ENCODE data around the gene SARNP. TPM values are rescaled to one million over a fixed set of nuclear protein-coding genes. Genes with fewer than 3 reads are reported as not detected.
A peak's percentile ranks its signal among the peaks of the same experiment; 100 is the strongest.

The SARNP gene
- total and polyA plus RNA-seq, 9 of the 15 experiments (the other 6 are each of a cell fraction or from before 2014, with no cell fraction given): 70.1 to 400 (median 198) TPM

- TF ChIP-seq AFF1 (IDR thresholded peaks at IDR 0.05; ENCODE audit: low read depth in 1 of 2, partially characterized antibody in 2 of 2): peak; percentile 67 to 79
- TF ChIP-seq ZHX1 (conservative IDR thresholded peaks at IDR 0.05; ENCODE audit: low read length): no peak; the same call in 1 of the 2 replicates
- no peak for TF ChIP-seq ZNF133 (CRISPR knock-in tag; IDR thresholded peaks at IDR 0.05)
- no peak for TF ChIP-seq ARID3A (IDR thresholded peaks at IDR 0.05; ENCODE audit: borderline replicate concordance, low read depth, low read length)
- no peak; the same call in 1 of the 2 replicates for TF ChIP-seq TARDBP (IDR thresholded peaks at IDR 0.05)
- peak; percentile 81; the same call in 1 of the 2 replicates for TF ChIP-seq E2F5 (CRISPR knock-in tag; IDR thresholded peaks at IDR 0.05)
- peak; percentile 88 for TF ChIP-seq ZEB2 (IDR thresholded peaks at IDR 0.05)
- TF ChIP-seq TEAD4 (IDR thresholded peaks at IDR 0.05; ENCODE audit: low read length): peak; percentile 46; the same call in 1 of the 2 replicates
- TF ChIP-seq TEAD4 (CRISPR knock-in tag; IDR thresholded peaks at IDR 0.05; ENCODE audit: borderline replicate concordance): no peak
- TF ChIP-seq POU5F1 (IDR thresholded peaks at IDR 0.05; ENCODE audit: borderline replicate concordance, low read depth, low read length, partially characterized antibody): no peak
- no peak for TF ChIP-seq ZNF445 (CRISPR knock-in tag; IDR thresholded peaks at IDR 0.05; ENCODE audit: low read depth)
- no peak for TF ChIP-seq ZNF217 (CRISPR knock-in tag; IDR thresholded peaks at IDR 0.05)
- TF ChIP-seq CREBBP (IDR thresholded peaks at IDR 0.05; ENCODE audit: low read depth, low read length): no peak
- TF ChIP-seq RBM22 (IDR thresholded peaks at IDR 0.05; ENCODE audit: low read depth, low read length, poor library complexity, severe bottlenecking): no peak
- TF ChIP-seq POLR2AphosphoS5 (IDR thresholded peaks at IDR 0.05; ENCODE audit: control insufficient read depth, insufficient read depth, low read depth, low read length): peak; percentile 70
- TF ChIP-seq MEF2D (tag; conservative IDR thresholded peaks at IDR 0.05; ENCODE audit: low read depth): no peak
- no peak for TF ChIP-seq PURB (CRISPR knock-in tag; IDR thresholded peaks at IDR 0.05; ENCODE audit: low read depth)
- no peak for TF ChIP-seq IRF2 (CRISPR knock-in tag; IDR thresholded peaks at IDR 0.05)
Measured at GRCh38 chr12:55817345-55818139, at the start of gene SARNP, which contains the start of gene ORMDL2 (continued).

Data from K562 (cell line).